Transverse colon (tissue), 4 donors: ENCODE results near the gene ST6GAL1. TPM values are rescaled to one million over a fixed set of nuclear protein-coding genes. Genes with fewer than 3 reads are reported as not detected.
A peak's percentile ranks its signal among the peaks of the same experiment; 100 is the strongest.

Experiments used
- DNase-seq: peaks from one replicate; pipeline ENCODE4 v3.0.0-alpha.2; 2019
- H3K27ac ChIP-seq, 4 donors: fragments of 200-600 bp; sonication (generic); 2 replicates each; pipeline ENCODE4 v1.5.1; 2016 to 2018; ENCODE audit warnings: inconsistent platforms in 4 of 4
- H3K27me3 ChIP-seq: fragments of 200-600 bp; sonication (generic); 2 replicates; pipeline ENCODE4 v1.5.1; 2017; ENCODE audit warnings: inconsistent platforms
- H3K36me3 ChIP-seq, 4 donors: fragments of 200-600 bp; sonication (generic); 2 replicates each; pipeline ENCODE4 v1.5.1; 2017 to 2019; ENCODE audit warnings: inconsistent platforms in 4 of 4
- H3K4me1 ChIP-seq, 4 donors: fragments of 200-600 bp; sonication (generic); 2 replicates each; pipeline ENCODE4 v1.5.1; 2017 to 2020; ENCODE audit warnings: inconsistent platforms in 4 of 4
- H3K4me3 ChIP-seq, 4 donors: fragments of 200-600 bp; sonication (generic); 1 replicate in 1 of 4; 2 replicates in 3 of 4; pipeline versions ENCODE4 v1.5.1 to v1.6.1; 2017 to 2019; ENCODE audit warnings: inconsistent platforms in 4 of 4
- H3K9me3 ChIP-seq, 2 donors: fragments of 200-600 bp; sonication (generic); 2 replicates each; pipeline ENCODE4 v1.5.1; 2017 to 2019; ENCODE audit warnings: inconsistent platforms in 2 of 2
- CTCF ChIP-seq, 5 experiments: fragments of 200-600 bp in 3 of 5; fragments of 450-650 bp in 2 of 5; sonication (generic) in 3 of 5; IDR thresholded peaks; 1 replicate in 2 of 5; 2 replicates in 3 of 5; pipeline ENCODE4 v1.5.1; 2016 to 2017; ENCODE audit warnings: antibody characterized with exemption in 5 of 5, inconsistent platforms in 3 of 5, mild to moderate bottlenecking in 2 of 5, moderate library complexity in 1 of 5
- EP300 ChIP-seq: sonication (generic); formaldehyde crosslinking; IDR thresholded peaks from one replicate; pipeline ENCODE4 v1.6.1; 2017; ENCODE audit warnings: antibody characterized with exemption, low read depth
- POLR2A ChIP-seq: fragments of 450-650 bp; IDR thresholded peaks from one replicate; pipeline ENCODE4 v1.6.1; 2016; ENCODE audit warnings: antibody characterized with exemption, mild to moderate bottlenecking, moderate library complexity
- POLR2AphosphoS5 ChIP-seq, 3 donors: sonication (generic); formaldehyde crosslinking; IDR thresholded peaks; one replicate each; pipeline ENCODE4 v1.6.1; 2016; ENCODE audit warnings: antibody characterized with exemption in 3 of 3
- WGBS, 2 donors: methylation state at CpG; one replicate each; pipeline ENCODE4 v1.1.5; 2018; ENCODE audit warnings: low coverage in 1 of 2; 5-methylcytosine and 5-hydroxymethylcytosine counted together
- in situ Hi-C, 4 donors: fragments of 200-750 bp; cut with MboI; loops; one replicate each; pipeline versions ENCODE4 v1.15.0 to v1.15.1; 2017; ENCODE audit warnings: low sequenced_read_pairs in 3 of 4, low pct_ligation_motif_present in 1 of 4, low pct_unique_long_range_greater_than_20kb in 1 of 4
- intact Hi-C: fragments of 100-400 bp; cut with DNase I; formaldehyde crosslinking; loops from one replicate; pipeline ENCODE4 v1.15.1; 2023; ENCODE audit warnings: low total_unique reads
- total RNA-seq, 4 donors: library from RNA; depleted of rRNA; stranded (reverse); fragments of >200 nt; gene quantifications; one replicate each; pipeline ENCODE4 v1.1.0, GENCODE V29; 2016

Gene ST6GAL1
- total RNA-seq, 4 donors from 2014 or later: 22.4 to 50.5 (median 31.2) TPM

- Histone ChIP-seq H3K36me3 (no peaks in the 10 kb centered on the region), H3K27me3 (no peaks in the 10 kb centered on the region), H3K4me3 (no peak overlapping the region), H3K9me3 (no peaks in the 10 kb centered on the region), H3K4me1 (peaks cover 0 to 12% (median under 1%) of the 10 kb centered on the region in 4 donors), H3K27ac (no peak overlapping the region)
- in situ Hi-C loops (no loop called here), intact Hi-C loops (no loop called here)
- TF ChIP-seq EP300: no peak
- no peak for TF ChIP-seq CTCF (IDR thresholded peaks at IDR 0.05)
- TF ChIP-seq POLR2AphosphoS5 (IDR thresholded peaks at IDR 0.05): no peak
- no peak for TF ChIP-seq POLR2A
- no peak for DNase-seq
- WGBS, 2 donors: 50 to 93% methylated on average over 1 of the region's 1 CpG
Observed at GRCh38 chr3:186925826-186926225, 4.5 kb upstream of the ST6GAL1 start.

GRCh38 chr3:186929186-186929585, 1.1 kb upstream of the ST6GAL1 start:
- 83 to 85% methylated on average over 3 to 5 of the region's 5 CpGs for WGBS, 2 donors
- TF ChIP-seq POLR2A (no peak), EP300 (no peak), POLR2AphosphoS5 (IDR thresholded peaks at IDR 0.05) (no peak), CTCF (IDR thresholded peaks at IDR 0.05) (no peak)
- DNase-seq: no peak
- Histone ChIP-seq H3K27ac (no peak overlapping the region), H3K36me3 (no peaks in the 10 kb centered on the region), H3K9me3 (no peaks in the 10 kb centered on the region), H3K4me3 (no peak overlapping the region), H3K4me1 (peaks cover 3 to 26% (median 16%) of the 10 kb centered on the region in 4 donors), H3K27me3 (no peaks in the 10 kb centered on the region)
- in situ Hi-C loops (no loop called here), intact Hi-C loops (no loop called here)

GRCh38 chr3:186929685-186930084, 641 bp upstream of the ST6GAL1 start:
- Histone ChIP-seq H3K9me3 (no peaks in the 10 kb centered on the region), H3K4me1 (peaks cover 3 to 26% (median 16%) of the 10 kb centered on the region in 4 donors), H3K27ac (peak overlapping the region in 2 of 4 donors; percentile 79 to 85), H3K27me3 (no peaks in the 10 kb centered on the region), H3K36me3 (no peaks in the 10 kb centered on the region), H3K4me3 (peak overlapping the region in 3 of 4 donors; percentile 60 to 93 (median 73))
- WGBS, 2 donors: 70 to 80% methylated on average over 10 to 12 of the region's 12 CpGs
- in situ Hi-C loops (no loop called here), intact Hi-C loops (no loop called here)
- no peak for DNase-seq
- TF ChIP-seq CTCF (IDR thresholded peaks at IDR 0.05): no peak
- no peak for TF ChIP-seq POLR2A
- TF ChIP-seq POLR2AphosphoS5 (IDR thresholded peaks at IDR 0.05): no peak
- TF ChIP-seq EP300: no peak

GRCh38 chr3:186930641-186931531, 560 bp downstream of the ST6GAL1 start:
- no peaks in the 10 kb centered on the region for H3K27me3 ChIP-seq
- H3K9me3 ChIP-seq: no peaks in the 10 kb centered on the region
- peak overlapping the region; percentile 60 to 93 (median 77) for H3K4me3 ChIP-seq
- 0% methylated on average over 60 of the region's 76 CpGs; no CpG with 5 or more reads in 1 of the 2 donors for WGBS, 2 donors
- intact Hi-C loops: no loop called here
- in situ Hi-C loops: no loop called here
- H3K36me3 ChIP-seq: no peaks in the 10 kb centered on the region
- DNase-seq: peak; percentile 75
- H3K4me1 ChIP-seq: peaks cover 3 to 26% (median 16%) of the 10 kb centered on the region in 4 donors
- TF ChIP-seq POLR2A: no peak
- TF ChIP-seq POLR2AphosphoS5 (IDR thresholded peaks at IDR 0.05): peak; percentile 10 to 64 (median 27)
- peak overlapping the region; percentile 74 to 85 (median 78) for H3K27ac ChIP-seq
